ENCODE measurements around the gene TK2.

GRCh38 chr16:66575060-66575459 lies 25.1 kb upstream of the TK2 start:
- TF ChIP-seq, protein P1, sequence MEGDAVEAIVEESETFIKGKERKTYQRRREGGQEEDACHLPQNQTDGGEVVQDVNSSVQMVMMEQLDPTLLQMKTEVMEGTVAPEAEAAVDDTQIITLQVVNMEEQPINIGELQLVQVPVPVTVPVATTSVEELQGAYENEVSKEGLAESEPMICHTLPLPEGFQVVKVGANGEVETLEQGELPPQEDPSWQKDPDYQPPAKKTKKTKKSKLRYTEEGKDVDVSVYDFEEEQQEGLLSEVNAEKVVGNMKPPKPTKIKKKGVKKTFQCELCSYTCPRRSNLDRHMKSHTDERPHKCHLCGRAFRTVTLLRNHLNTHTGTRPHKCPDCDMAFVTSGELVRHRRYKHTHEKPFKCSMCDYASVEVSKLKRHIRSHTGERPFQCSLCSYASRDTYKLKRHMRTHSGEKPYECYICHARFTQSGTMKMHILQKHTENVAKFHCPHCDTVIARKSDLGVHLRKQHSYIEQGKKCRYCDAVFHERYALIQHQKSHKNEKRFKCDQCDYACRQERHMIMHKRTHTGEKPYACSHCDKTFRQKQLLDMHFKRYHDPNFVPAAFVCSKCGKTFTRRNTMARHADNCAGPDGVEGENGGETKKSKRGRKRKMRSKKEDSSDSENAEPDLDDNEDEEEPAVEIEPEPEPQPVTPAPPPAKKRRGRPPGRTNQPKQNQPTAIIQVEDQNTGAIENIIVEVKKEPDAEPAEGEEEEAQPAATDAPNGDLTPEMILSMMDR (conservative IDR thresholded peaks at IDR 0.05; ENCODE audit: low read length): 0 out of 2 replicates have a peak, but pooled peaks have one; percentile 11
- no peak for TF ChIP-seq EZH2phosphoT487 (IDR thresholded peaks at IDR 0.05; ENCODE audit: borderline replicate concordance)

Measured in Loucy (cell line).